HCT116 (cell line): ENCODE measurements around the gene ZNF554. TPM values are rescaled to one million over a fixed set of nuclear protein-coding genes. Genes with fewer than 3 reads are reported as not detected.

Experiments
- ATAC-seq: fragments of 200-7000 bp; cut with Tn5 transposase; 2 replicates; pipeline ENCODE4 v1.9.1; 2020; ENCODE audit warnings: mild to moderate bottlenecking, moderate library complexity
- BruUV-seq: library from RNA; stranded (reverse); fragments of 400-500 nt; replicated peaks from 2 replicates; lab custom pipeline; 2021; lab: Mats Ljungman, UMichigan
- CTCF ChIA-PET: fragments of 300-600 bp; sonication (Branson Sonifier 250); formaldehyde crosslinking; loops from one replicate; lab custom pipeline; 2021; ENCODE audit warnings: antibody characterized with exemption; lab: Charles Lee
- POLR2A ChIA-PET: fragments of 300-600, 350-600 bp; sonication (Branson Sonifier 250); formaldehyde crosslinking; loops from one replicate; lab custom pipeline; 2021; ENCODE audit warnings: antibody characterized with exemption; lab: Charles Lee
- RAD21 ChIA-PET, 2 experiments: fragments of 300-600 bp; sonication (Branson Sonifier 250); formaldehyde crosslinking; loops; one replicate each; lab custom pipeline; 2023; ENCODE audit warnings: low total read pairs in 2 of 2; ENCODE audit not compliant: uncharacterized antibody in 2 of 2, unreplicated experiment in 2 of 2, low non-redundant PET in 1 of 2; lab: Charles Lee
- DNase-seq: peaks from one replicate; pipeline ENCODE4 v3.0.0-alpha.2; 2010; ENCODE audit warnings: low read depth, low spot score
- H2AFZ ChIP-seq: fragments of 200-600 bp; shearing (Covaris generic), sonication (generic); 2 replicates; pipeline ENCODE4 v1.6.1; 2017; ENCODE audit warnings: low read depth, mixed run types, mixed read lengths, antibody characterized with exemption, low read length; ENCODE audit not compliant: poor library complexity, severe bottlenecking
- H3K27ac ChIP-seq: 2 replicates; pipeline ENCODE4 v1.5.1; 2012; ENCODE audit warnings: low read depth, low read length
- H3K27me3 ChIP-seq: fragments of 200-600 bp; sonication (generic); 2 replicates; pipeline ENCODE4 v1.6.1; 2016; ENCODE audit warnings: mixed run types, low read length, mixed read lengths; ENCODE audit not compliant: insufficient read depth
- H3K36me3 ChIP-seq, 2 experiments: fragments of 200-500 bp in 1 of 2; fragments of 200-600 bp in 1 of 2; sonication (Bioruptor generic) in 1 of 2; sonication (generic) in 1 of 2; 2 replicates each; pipeline versions ENCODE4 v1.5.1 to v1.6.1; 2014 to 2016; ENCODE audit warnings: low read length in 2 of 2, inconsistent platforms in 1 of 2, mixed read lengths in 1 of 2, mixed run types in 1 of 2; ENCODE audit not compliant: insufficient read depth in 2 of 2, control insufficient read depth in 1 of 2
- H3K4me1 ChIP-seq, 2 experiments: fragments of 200-600 bp in 1 of 2; sonication (generic) in 1 of 2; 2 replicates each; pipeline versions ENCODE4 v1.5.1 to v1.6.1; 2012 to 2017; ENCODE audit warnings: low read length in 2 of 2, inconsistent platforms in 1 of 2, mild to moderate bottlenecking in 1 of 2, mixed read lengths in 1 of 2, mixed run types in 1 of 2, moderate library complexity in 1 of 2; ENCODE audit not compliant: insufficient read depth in 2 of 2, control insufficient read depth in 1 of 2
- H3K4me2 ChIP-seq: fragments of 200-600 bp; sonication (generic); 2 replicates; pipeline ENCODE4 v1.6.1; 2017; ENCODE audit warnings: mixed run types, low read length, mixed read lengths
- H3K4me3 ChIP-seq, 2 experiments: fragments of 200-600 bp in 1 of 2; sonication (generic) in 1 of 2; replicated peaks in 1 of 2; 2 replicates each; pipeline ENCODE4 v1.5.1; 2011 to 2016; ENCODE audit warnings: low read length in 2 of 2, control low read depth in 1 of 2, low read depth in 1 of 2, mild to moderate bottlenecking in 1 of 2, mixed read lengths in 1 of 2, mixed run types in 1 of 2
- H3K79me2 ChIP-seq: fragments of 200-600 bp; sonication (generic); 2 replicates; pipeline ENCODE4 v1.6.1; 2017; ENCODE audit warnings: mild to moderate bottlenecking, mixed run types, low read length, moderate library complexity, mixed read lengths; ENCODE audit not compliant: insufficient read depth
- H3K9ac ChIP-seq: fragments of 200-600 bp; sonication (generic); 2 replicates; pipeline ENCODE4 v1.6.1; 2016; ENCODE audit warnings: low read length, mixed read lengths
- H3K9me2 ChIP-seq: fragments of 200-600 bp; sonication (generic), shearing (Covaris generic); 2 replicates; pipeline ENCODE4 v1.6.1; 2017; ENCODE audit warnings: mixed run types, mild to moderate bottlenecking, moderate library complexity; ENCODE audit not compliant: insufficient read depth
- H3K9me3 ChIP-seq, 2 experiments: fragments of 200-500 bp in 1 of 2; fragments of 200-600 bp in 1 of 2; sonication (Bioruptor generic) in 1 of 2; sonication (generic) in 1 of 2; 2 replicates each; pipeline ENCODE4 v1.6.1; 2014 to 2017; ENCODE audit warnings: low read length in 2 of 2, mixed read lengths in 2 of 2, inconsistent platforms in 1 of 2, low read depth in 1 of 2, mild to moderate bottlenecking in 1 of 2, mixed run types in 1 of 2, moderate library complexity in 1 of 2; ENCODE audit not compliant: control insufficient read depth in 1 of 2, insufficient read depth in 1 of 2
- H4K20me1 ChIP-seq: fragments of 200-600 bp; sonication (generic), shearing (Covaris generic); 2 replicates; pipeline ENCODE4 v1.6.1; 2017; ENCODE audit warnings: mixed run types, mild to moderate bottlenecking, moderate library complexity; ENCODE audit not compliant: insufficient read depth
- EZH2 ChIP-seq: fragments of 200-600 bp; sonication (generic); IDR thresholded peaks from 2 replicates; pipeline ENCODE4 v1.6.1; 2017; ENCODE audit warnings: antibody characterized with exemption, mixed run types
- POLR2AphosphoS5 ChIP-seq: IDR thresholded peaks from 2 replicates; pipeline ENCODE4 v1.6.1; 2011; ENCODE audit warnings: mild to moderate bottlenecking, low read depth, low read length, moderate library complexity
- intact Hi-C: fragments of 100-400 bp; cut with micrococcal nuclease; formaldehyde crosslinking; loops from 2 replicates; pipeline ENCODE4 v1.10.0; 2022
- total RNA-seq: library from RNA; stranded (reverse); gene quantifications from one replicate; pipeline ENCODE4 v1.2.1, GENCODE V29; 2021; ENCODE audit not compliant: unreplicated experiment
- TF ChIP-seq, protein P1 (sequence below): IDR thresholded peaks from 2 replicates; pipeline ENCODE4 v1.6.1; 2012; ENCODE audit warnings: low read depth

ZNF554 gene
- total RNA-seq, 1 experiment from 2014 or later: 4.0 TPM

DNA sequence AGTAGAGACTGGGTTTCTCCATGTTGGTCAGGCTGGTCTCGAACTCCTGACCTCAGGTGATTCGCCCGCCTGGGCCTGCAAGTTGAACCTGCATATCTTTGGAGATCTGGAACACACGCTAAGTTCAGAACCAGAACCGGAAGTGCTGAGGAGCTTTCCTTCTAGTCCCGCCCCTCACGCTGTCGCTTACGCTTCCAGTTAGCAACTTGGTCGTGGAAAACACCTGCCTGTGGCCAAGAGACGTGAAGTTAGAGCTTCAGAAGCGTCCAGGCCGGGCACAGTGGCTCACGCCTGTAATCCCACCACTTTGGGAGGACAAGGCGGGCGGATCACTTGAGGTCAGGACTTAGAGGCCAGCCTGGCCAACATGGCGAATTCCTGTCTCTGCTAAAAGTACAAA, 66.1 kb downstream of the ZNF554 start:
- Histone ChIP-seq H3K4me3 (no peak overlapping the region), H3K36me3 (no peaks in the 10 kb centered on the region), H3K79me2 (no peaks in the 10 kb centered on the region), H3K9me3 (no peaks in the 10 kb centered on the region; a peak in 1 of 4 replicates), H4K20me1 (no peaks in the 10 kb centered on the region), H3K9me2 (no peaks in the 10 kb centered on the region), H3K4me1 (no peaks in the 10 kb centered on the region), H2AFZ (no peak overlapping the region), H3K27ac (no peak overlapping the region), H3K4me2 (no peak overlapping the region), H3K27me3 (no peaks in the 10 kb centered on the region), H3K9ac (no peak overlapping the region)
- CTCF ChIA-PET: no interaction called here
- intact Hi-C loops: no loop called here
- RAD21 ChIA-PET: no interaction called here
- no TSS peak for BruUV-seq
- POLR2A ChIA-PET: no interaction called here
- ATAC-seq (no peak), DNase-seq (no peak)
- TF ChIP-seq POLR2AphosphoS5: no peak
- no peak for TF ChIP-seq EZH2
- TF ChIP-seq, protein P1, sequence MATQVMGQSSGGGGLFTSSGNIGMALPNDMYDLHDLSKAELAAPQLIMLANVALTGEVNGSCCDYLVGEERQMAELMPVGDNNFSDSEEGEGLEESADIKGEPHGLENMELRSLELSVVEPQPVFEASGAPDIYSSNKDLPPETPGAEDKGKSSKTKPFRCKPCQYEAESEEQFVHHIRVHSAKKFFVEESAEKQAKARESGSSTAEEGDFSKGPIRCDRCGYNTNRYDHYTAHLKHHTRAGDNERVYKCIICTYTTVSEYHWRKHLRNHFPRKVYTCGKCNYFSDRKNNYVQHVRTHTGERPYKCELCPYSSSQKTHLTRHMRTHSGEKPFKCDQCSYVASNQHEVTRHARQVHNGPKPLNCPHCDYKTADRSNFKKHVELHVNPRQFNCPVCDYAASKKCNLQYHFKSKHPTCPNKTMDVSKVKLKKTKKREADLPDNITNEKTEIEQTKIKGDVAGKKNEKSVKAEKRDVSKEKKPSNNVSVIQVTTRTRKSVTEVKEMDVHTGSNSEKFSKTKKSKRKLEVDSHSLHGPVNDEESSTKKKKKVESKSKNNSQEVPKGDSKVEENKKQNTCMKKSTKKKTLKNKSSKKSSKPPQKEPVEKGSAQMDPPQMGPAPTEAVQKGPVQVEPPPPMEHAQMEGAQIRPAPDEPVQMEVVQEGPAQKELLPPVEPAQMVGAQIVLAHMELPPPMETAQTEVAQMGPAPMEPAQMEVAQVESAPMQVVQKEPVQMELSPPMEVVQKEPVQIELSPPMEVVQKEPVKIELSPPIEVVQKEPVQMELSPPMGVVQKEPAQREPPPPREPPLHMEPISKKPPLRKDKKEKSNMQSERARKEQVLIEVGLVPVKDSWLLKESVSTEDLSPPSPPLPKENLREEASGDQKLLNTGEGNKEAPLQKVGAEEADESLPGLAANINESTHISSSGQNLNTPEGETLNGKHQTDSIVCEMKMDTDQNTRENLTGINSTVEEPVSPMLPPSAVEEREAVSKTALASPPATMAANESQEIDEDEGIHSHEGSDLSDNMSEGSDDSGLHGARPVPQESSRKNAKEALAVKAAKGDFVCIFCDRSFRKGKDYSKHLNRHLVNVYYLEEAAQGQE: no peak

Other genes starting within 250 kb of the ZNF554 start
- gene GNG7, start 117.2 kb upstream of the ZNF554 start, total RNA-seq: 11.3 TPM
- gene DIRAS1, start 98.5 kb upstream of the ZNF554 start, total RNA-seq: 33.7 TPM
- 39.1 TPM for gene SLC39A3, start 79.9 kb upstream of the ZNF554 start, total RNA-seq
- 109 TPM for gene SGTA, start 36.6 kb upstream of the ZNF554 start, total RNA-seq
- gene THOP1, start 34.4 kb upstream of the ZNF554 start, total RNA-seq: 201 TPM
- gene ZNF555, start 21.6 kb downstream of the ZNF554 start, total RNA-seq: 4.5 TPM
- gene ZNF556, start 47.5 kb downstream of the ZNF554 start, total RNA-seq: not detected
- 8.3 TPM for gene ZNF57, start 81.1 kb downstream of the ZNF554 start, total RNA-seq
- gene ZNF77, start 125.1 kb downstream of the ZNF554 start, total RNA-seq: 5.9 TPM
- gene TLE6, start 157.7 kb downstream of the ZNF554 start, total RNA-seq: 10.9 TPM
- gene TLE2, start 209.4 kb downstream of the ZNF554 start, total RNA-seq: 35.6 TPM
- gene TLE5, start 242.6 kb downstream of the ZNF554 start, total RNA-seq: 263 TPM